KMS-11 (cell line): Measurements from ENCODE around the gene KLHL40.

Source experiments
- H2AFZ ChIP-seq: fragments of 200-600 bp; sonication (generic); 2 replicates; pipeline ENCODE4 v1.6.1; 2016; ENCODE audit warnings: antibody characterized with exemption, mixed run types, low read depth
- H3K27ac ChIP-seq: fragments of 200-600 bp; sonication (generic); 2 replicates; pipeline ENCODE4 v1.6.1; 2016; ENCODE audit warnings: mild to moderate bottlenecking, mixed run types
- H3K27me3 ChIP-seq: fragments of 200-600 bp; sonication (generic); 2 replicates; pipeline ENCODE4 v1.6.1; 2017; ENCODE audit warnings: mild to moderate bottlenecking, low read depth, mixed run types, moderate library complexity; ENCODE audit not compliant: insufficient read depth
- H3K36me3 ChIP-seq: fragments of 200-600 bp; sonication (generic); 2 replicates; pipeline ENCODE4 v1.6.1; 2017; ENCODE audit warnings: mild to moderate bottlenecking, mixed run types; ENCODE audit not compliant: insufficient read depth
- H3K4me1 ChIP-seq: fragments of 200-600 bp; sonication (generic); 2 replicates; pipeline ENCODE4 v1.6.1; 2016; ENCODE audit warnings: mild to moderate bottlenecking, low read depth, mixed run types; ENCODE audit not compliant: poor library complexity, severe bottlenecking
- H3K4me2 ChIP-seq: fragments of 200-600 bp; sonication (generic); 2 replicates; pipeline ENCODE4 v1.7.0; 2016; ENCODE audit warnings: mild to moderate bottlenecking, mixed run types
- H3K4me3 ChIP-seq: fragments of 200-600 bp; sonication (generic); IDR thresholded peaks from 2 replicates; pipeline ENCODE4 v1.6.1; 2017; ENCODE audit warnings: low read depth, low read length, mixed read lengths; ENCODE audit not compliant: insufficient read depth
- H3K79me2 ChIP-seq: fragments of 200-600 bp; sonication (generic); 2 replicates; pipeline ENCODE4 v1.6.1; 2016; ENCODE audit warnings: low read depth, mixed run types; ENCODE audit not compliant: insufficient read depth
- H3K9ac ChIP-seq: fragments of 200-600 bp; sonication (generic); 2 replicates; pipeline ENCODE4 v1.6.1; 2016; ENCODE audit warnings: mild to moderate bottlenecking, mixed run types
- H4K20me1 ChIP-seq: fragments of 200-600 bp; sonication (generic); 2 replicates; pipeline ENCODE4 v1.6.1; 2016; ENCODE audit warnings: mild to moderate bottlenecking, mixed run types; ENCODE audit not compliant: insufficient read depth
- CTCF ChIP-seq: fragments of 200-600 bp; sonication (generic); conservative IDR thresholded peaks from 2 replicates; pipeline ENCODE4 v1.6.1; 2017; ENCODE audit warnings: low read depth, mild to moderate bottlenecking, antibody characterized with exemption, low read length, moderate library complexity, mixed read lengths

Gene KLHL40

DNA sequence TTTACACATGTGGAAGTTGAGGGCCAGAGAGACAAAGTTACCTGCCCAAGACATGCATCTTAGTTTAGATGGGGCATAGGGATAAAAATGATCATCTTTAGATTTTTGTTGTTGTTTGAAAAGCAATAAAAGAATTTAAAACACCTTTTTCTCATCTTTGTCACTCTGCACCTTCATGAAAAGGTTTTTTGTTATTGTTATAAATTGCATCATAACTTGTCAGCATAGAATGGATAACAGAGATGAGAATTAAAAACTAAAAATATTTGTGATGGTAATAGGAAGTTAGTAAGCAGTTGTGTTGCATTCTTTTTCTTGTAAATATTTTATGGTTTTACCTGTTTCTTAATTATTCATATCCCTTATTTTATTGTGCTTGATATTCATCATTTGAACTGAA lies 45.2 kb upstream of the KLHL40 start:
- H3K4me1 ChIP-seq, result no peaks in the 10 kb centered on the region
- no peak for TF ChIP-seq CTCF
- H3K79me2 ChIP-seq, result no peaks in the 10 kb centered on the region
- H3K27ac ChIP-seq, result no peak overlapping the region
- no peaks in the 10 kb centered on the region for H4K20me1 ChIP-seq
- H3K27me3 ChIP-seq, result no peaks in the 10 kb centered on the region
- H3K4me3 ChIP-seq, result no peak overlapping the region
- H3K36me3 ChIP-seq, result no peaks in the 10 kb centered on the region
- H2AFZ ChIP-seq, result no peak overlapping the region
- no peak overlapping the region for H3K4me2 ChIP-seq
- H3K9ac ChIP-seq, result no peak overlapping the region

- Histone ChIP-seq H3K27ac (no peak overlapping the region), H3K4me2 (no peak overlapping the region), H2AFZ (no peak overlapping the region), H3K4me1 (no peaks in the 10 kb centered on the region), H3K9ac (no peak overlapping the region), H3K79me2 (no peaks in the 10 kb centered on the region), H3K36me3 (no peaks in the 10 kb centered on the region), H3K27me3 (no peaks in the 10 kb centered on the region), H3K4me3 (no peak overlapping the region), H4K20me1 (no peaks in the 10 kb centered on the region)
- TF ChIP-seq CTCF, result no peak
Measured at GRCh38 chr3:42640771-42641370, 44.5 kb upstream of the KLHL40 start.

GRCh38 chr3:42647821-42648459 lies 37.4 kb upstream of the KLHL40 start:
- no peak overlapping the region for H3K27ac ChIP-seq
- no peak for TF ChIP-seq CTCF
- H3K4me2 ChIP-seq, result no peak overlapping the region
- H3K9ac ChIP-seq, result no peak overlapping the region
- no peaks in the 10 kb centered on the region for H3K36me3 ChIP-seq
- H2AFZ ChIP-seq, result no peak overlapping the region
- H4K20me1 ChIP-seq, result no peaks in the 10 kb centered on the region
- no peaks in the 10 kb centered on the region for H3K79me2 ChIP-seq
- H3K4me1 ChIP-seq, result no peaks in the 10 kb centered on the region
- H3K27me3 ChIP-seq, result no peaks in the 10 kb centered on the region
- H3K4me3 ChIP-seq, result no peak overlapping the region

- H3K27ac ChIP-seq, result no peak overlapping the region
- no peaks in the 10 kb centered on the region for H3K79me2 ChIP-seq
- H2AFZ ChIP-seq, result no peak overlapping the region
- H3K36me3 ChIP-seq, result no peaks in the 10 kb centered on the region
- no peak overlapping the region for H3K4me3 ChIP-seq
- no peak for TF ChIP-seq CTCF
- no peak overlapping the region for H3K4me2 ChIP-seq
- H4K20me1 ChIP-seq, result no peaks in the 10 kb centered on the region
- H3K9ac ChIP-seq, result no peak overlapping the region
- H3K27me3 ChIP-seq, result no peaks in the 10 kb centered on the region
- H3K4me1 ChIP-seq, result no peaks in the 10 kb centered on the region
Measured at GRCh38 chr3:42649006-42649405, 36.3 kb upstream of the KLHL40 start.
